Measurements from ENCODE around the gene CHRNA4.

DNA sequence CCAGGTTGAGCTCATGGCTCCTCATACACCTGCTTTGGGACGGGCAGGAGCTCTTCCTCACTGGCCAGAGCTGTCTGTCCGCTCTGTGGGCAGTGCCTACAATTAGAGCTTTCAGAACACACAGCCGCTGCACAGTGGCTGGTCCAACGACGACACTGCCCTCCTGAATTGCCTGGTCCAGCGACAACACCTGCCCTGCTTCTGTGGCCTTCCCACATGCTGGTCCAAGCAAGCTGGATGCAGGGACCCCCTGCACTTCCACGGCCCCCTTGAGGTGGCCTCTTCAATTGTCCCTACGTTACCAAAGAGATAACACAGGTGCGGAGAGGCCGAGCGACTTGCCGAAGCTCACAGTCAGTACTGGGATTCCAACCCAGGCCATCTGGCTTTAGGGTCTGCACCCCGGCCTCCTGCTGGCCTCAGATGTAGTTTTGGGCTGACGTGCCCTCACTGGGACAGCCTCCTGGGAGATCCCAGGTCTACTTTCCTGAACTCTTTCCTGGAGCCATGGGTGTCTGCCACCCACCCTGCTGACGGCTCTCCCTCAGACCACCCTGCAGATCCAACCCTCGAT, 1.4 kb upstream of the CHRNA4 start:
- TF ChIP-seq, protein P1, sequence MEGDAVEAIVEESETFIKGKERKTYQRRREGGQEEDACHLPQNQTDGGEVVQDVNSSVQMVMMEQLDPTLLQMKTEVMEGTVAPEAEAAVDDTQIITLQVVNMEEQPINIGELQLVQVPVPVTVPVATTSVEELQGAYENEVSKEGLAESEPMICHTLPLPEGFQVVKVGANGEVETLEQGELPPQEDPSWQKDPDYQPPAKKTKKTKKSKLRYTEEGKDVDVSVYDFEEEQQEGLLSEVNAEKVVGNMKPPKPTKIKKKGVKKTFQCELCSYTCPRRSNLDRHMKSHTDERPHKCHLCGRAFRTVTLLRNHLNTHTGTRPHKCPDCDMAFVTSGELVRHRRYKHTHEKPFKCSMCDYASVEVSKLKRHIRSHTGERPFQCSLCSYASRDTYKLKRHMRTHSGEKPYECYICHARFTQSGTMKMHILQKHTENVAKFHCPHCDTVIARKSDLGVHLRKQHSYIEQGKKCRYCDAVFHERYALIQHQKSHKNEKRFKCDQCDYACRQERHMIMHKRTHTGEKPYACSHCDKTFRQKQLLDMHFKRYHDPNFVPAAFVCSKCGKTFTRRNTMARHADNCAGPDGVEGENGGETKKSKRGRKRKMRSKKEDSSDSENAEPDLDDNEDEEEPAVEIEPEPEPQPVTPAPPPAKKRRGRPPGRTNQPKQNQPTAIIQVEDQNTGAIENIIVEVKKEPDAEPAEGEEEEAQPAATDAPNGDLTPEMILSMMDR (IDR thresholded peaks at IDR 0.05) = no peak
- no peak for TF ChIP-seq POLR2A (IDR thresholded peaks at IDR 0.05)
